ENCODE measurements around the gene TAF6L. TPM values are rescaled to one million over a fixed set of nuclear protein-coding genes. Genes with fewer than 3 reads are reported as not detected.

TAF6L gene
- total RNA-seq, 1 donor from 2014 or later = 28.9 TPM

DNA sequence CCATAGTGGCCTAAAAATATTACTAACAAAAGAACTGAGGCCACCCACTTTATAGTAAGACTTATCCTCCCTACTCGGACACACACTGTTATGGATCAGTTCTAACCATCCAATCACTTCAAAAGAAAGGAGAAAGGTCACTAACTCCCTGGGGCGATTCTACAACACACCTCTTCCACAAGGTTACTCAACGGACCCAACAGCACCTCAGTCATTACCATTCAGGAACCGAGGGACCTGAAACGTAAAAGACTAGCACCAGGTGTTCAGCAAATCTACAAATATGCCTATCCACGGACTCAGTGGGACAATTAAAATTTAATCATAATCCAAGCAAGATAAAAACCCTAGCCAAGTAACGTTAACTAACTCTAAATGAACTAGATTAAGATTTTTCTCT is 45.5 kb upstream of the TAF6L start:
- peaks cover 42% of the 10 kb centered on the region for H3K36me3 Mint-ChIP-seq
- H3K4me1 ChIP-seq = peaks cover 18% of the 10 kb centered on the region
- H3K9ac ChIP-seq = peak overlapping the region; percentile 85
- peak overlapping the region; percentile 79 for H3K4me3 ChIP-seq
- H3K4me3 Mint-ChIP-seq = peak overlapping the region; percentile 93
- H3K9me3 Mint-ChIP-seq = no peaks in the 10 kb centered on the region
- no peaks in the 10 kb centered on the region for H3K9me3 ChIP-seq (ENCODE audit: low read depth)
- H3F3A ChIP-seq (ENCODE audit: low read depth) = peaks cover 68% of the 10 kb centered on the region
- H3K79me2 ChIP-seq (ENCODE audit: low read depth) = peaks cover 86% of the 10 kb centered on the region
- peaks cover 12% of the 10 kb centered on the region for H3K27me3 Mint-ChIP-seq (ENCODE audit: insufficient read depth, low read depth)
- peaks cover 54% of the 10 kb centered on the region for H3K4me1 Mint-ChIP-seq
- H3K4me2 ChIP-seq = peak overlapping the region; percentile 95
- H3K27ac Mint-ChIP-seq = peak overlapping the region; percentile 59
- peaks cover 32% of the 10 kb centered on the region for H3K36me3 ChIP-seq
- no peak overlapping the region for H2AFZ ChIP-seq (replicated peaks)
- peaks cover 54% of the 10 kb centered on the region for H4K20me1 ChIP-seq (ENCODE audit: low read depth)
- TF ChIP-seq, protein P1, sequence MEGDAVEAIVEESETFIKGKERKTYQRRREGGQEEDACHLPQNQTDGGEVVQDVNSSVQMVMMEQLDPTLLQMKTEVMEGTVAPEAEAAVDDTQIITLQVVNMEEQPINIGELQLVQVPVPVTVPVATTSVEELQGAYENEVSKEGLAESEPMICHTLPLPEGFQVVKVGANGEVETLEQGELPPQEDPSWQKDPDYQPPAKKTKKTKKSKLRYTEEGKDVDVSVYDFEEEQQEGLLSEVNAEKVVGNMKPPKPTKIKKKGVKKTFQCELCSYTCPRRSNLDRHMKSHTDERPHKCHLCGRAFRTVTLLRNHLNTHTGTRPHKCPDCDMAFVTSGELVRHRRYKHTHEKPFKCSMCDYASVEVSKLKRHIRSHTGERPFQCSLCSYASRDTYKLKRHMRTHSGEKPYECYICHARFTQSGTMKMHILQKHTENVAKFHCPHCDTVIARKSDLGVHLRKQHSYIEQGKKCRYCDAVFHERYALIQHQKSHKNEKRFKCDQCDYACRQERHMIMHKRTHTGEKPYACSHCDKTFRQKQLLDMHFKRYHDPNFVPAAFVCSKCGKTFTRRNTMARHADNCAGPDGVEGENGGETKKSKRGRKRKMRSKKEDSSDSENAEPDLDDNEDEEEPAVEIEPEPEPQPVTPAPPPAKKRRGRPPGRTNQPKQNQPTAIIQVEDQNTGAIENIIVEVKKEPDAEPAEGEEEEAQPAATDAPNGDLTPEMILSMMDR (IDR thresholded peaks at IDR 0.05) = no peak
- TF ChIP-seq EZH2phosphoT487 (IDR thresholded peaks at IDR 0.05) = no peak
- TF ChIP-seq EZH2 (IDR thresholded peaks at IDR 0.05) = no peak
- H3K27me3 ChIP-seq = no peaks in the 10 kb centered on the region
- H3K27ac ChIP-seq = peak overlapping the region; percentile 96
- DNase-seq (ENCODE audit: low spot score) = no peak

DNA sequence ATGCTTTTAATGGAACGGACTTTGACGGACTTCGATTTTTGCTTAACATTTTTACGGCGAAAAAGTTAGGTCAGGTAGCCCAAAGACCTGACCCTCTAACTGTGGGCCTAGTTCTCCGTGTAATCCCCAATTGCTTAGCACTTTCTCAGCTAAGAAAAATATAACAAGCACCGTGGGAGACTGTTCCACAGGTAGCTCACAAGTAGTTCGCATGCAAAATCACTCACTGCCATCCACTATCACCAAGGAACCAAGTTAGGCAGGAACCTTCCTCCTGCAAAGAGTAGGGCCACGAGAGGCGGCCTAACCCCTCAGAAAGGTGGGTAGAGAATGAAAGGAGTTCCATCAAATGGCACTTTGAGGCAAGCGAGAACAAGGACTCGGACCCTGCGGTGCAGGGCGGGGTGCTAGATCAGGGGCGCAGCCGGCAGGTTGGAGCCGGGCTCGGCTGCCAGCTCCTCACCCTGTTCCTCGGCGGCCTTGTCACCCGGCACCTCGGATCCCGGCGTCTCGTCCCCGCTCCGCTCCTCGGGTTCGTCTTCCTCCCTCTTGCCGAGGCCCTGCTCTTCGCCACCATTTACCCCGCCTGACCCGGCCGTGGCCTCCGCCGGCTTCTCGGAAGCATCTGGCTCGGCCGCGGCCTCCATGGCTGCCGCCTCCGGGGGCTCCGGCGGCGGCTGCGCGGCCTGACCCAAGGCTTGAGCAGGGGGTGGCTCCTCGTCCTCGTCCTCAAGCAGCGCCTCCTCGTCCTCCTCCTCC is 44.9 kb upstream of the TAF6L start:
- Histone ChIP-seq H3K4me1 (peaks cover 18% of the 10 kb centered on the region), H2AFZ (replicated peaks) (no peak overlapping the region), H3K36me3 (peaks cover 26% of the 10 kb centered on the region), H3K27ac (peak overlapping the region; percentile 96), H3F3A (ENCODE audit: low read depth) (peaks cover 63% of the 10 kb centered on the region), H4K20me1 (ENCODE audit: low read depth) (peaks cover 54% of the 10 kb centered on the region), H3K27me3 (no peaks in the 10 kb centered on the region), H3K79me2 (ENCODE audit: low read depth) (peaks cover 86% of the 10 kb centered on the region), H3K4me2 (peak overlapping the region; percentile 95), H3K9me3 (ENCODE audit: low read depth) (no peaks in the 10 kb centered on the region), H3K4me3 (peak overlapping the region; percentile 79), H3K9ac (peak overlapping the region; percentile 85)
- peak overlapping the region; percentile 93 for H3K4me3 Mint-ChIP-seq
- TF ChIP-seq, protein P1 (IDR thresholded peaks at IDR 0.05) = no peak
- TF ChIP-seq EZH2phosphoT487 (IDR thresholded peaks at IDR 0.05) = no peak
- no peak for TF ChIP-seq EZH2 (IDR thresholded peaks at IDR 0.05)
- H3K27ac Mint-ChIP-seq = peak overlapping the region; percentile 59
- H3K9me3 Mint-ChIP-seq = no peaks in the 10 kb centered on the region
- H3K27me3 Mint-ChIP-seq (ENCODE audit: insufficient read depth, low read depth) = peaks cover 12% of the 10 kb centered on the region
- H3K36me3 Mint-ChIP-seq = peaks cover 36% of the 10 kb centered on the region
- peaks cover 57% of the 10 kb centered on the region for H3K4me1 Mint-ChIP-seq
- no peak for DNase-seq (ENCODE audit: low spot score)

DNA sequence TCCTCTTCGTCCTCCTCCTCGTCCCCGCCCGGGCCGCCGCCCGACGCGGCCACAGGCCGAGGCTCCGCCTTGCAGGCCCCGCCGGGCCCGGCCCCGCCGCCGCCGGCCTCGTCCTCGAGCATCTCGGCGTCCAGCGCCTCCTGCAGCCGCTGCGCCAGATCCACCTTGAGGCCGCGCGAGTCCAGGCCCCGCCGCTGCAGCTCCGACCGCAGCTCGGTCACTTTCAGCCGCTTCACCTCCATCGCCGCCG is 44.4 kb upstream of the TAF6L start:
- H3K9me3 ChIP-seq (ENCODE audit: low read depth) = no peaks in the 10 kb centered on the region
- Mint-ChIP-seq H3K4me1 (peaks cover 55% of the 10 kb centered on the region), H3K36me3 (peaks cover 31% of the 10 kb centered on the region), H3K27ac (no peak overlapping the region), H3K27me3 (ENCODE audit: insufficient read depth, low read depth) (peaks cover 12% of the 10 kb centered on the region), H3K9me3 (no peaks in the 10 kb centered on the region), H3K4me3 (peak overlapping the region; percentile 93)
- H3K27ac ChIP-seq = peak overlapping the region; percentile 96
- peaks cover 21% of the 10 kb centered on the region for H3K36me3 ChIP-seq
- no peak for DNase-seq (ENCODE audit: low spot score)
- H3K27me3 ChIP-seq = no peaks in the 10 kb centered on the region
- TF ChIP-seq EZH2phosphoT487 (IDR thresholded peaks at IDR 0.05) (no peak), EZH2 (IDR thresholded peaks at IDR 0.05) (no peak)
- TF ChIP-seq, protein P1 (IDR thresholded peaks at IDR 0.05) = peak; percentile 11
- H3K4me1 ChIP-seq = peaks cover 18% of the 10 kb centered on the region
- peaks cover 54% of the 10 kb centered on the region for H4K20me1 ChIP-seq (ENCODE audit: low read depth)
- peaks cover 58% of the 10 kb centered on the region for H3F3A ChIP-seq (ENCODE audit: low read depth)
- peaks cover 86% of the 10 kb centered on the region for H3K79me2 ChIP-seq (ENCODE audit: low read depth)
- peak overlapping the region; percentile 79 for H3K4me3 ChIP-seq
- H2AFZ ChIP-seq (replicated peaks) = no peak overlapping the region
- peak overlapping the region; percentile 85 for H3K9ac ChIP-seq
- peak overlapping the region; percentile 95 for H3K4me2 ChIP-seq
